IMR-90 (cell line): Measurements from ENCODE around the gene APOBR. TPM values are rescaled to one million over a fixed set of nuclear protein-coding genes. Genes with fewer than 3 reads are reported as not detected.

Experiments used
- ATAC-seq: fragments of 200-7000 bp; cut with Tn5 transposase; 2 replicates; pipeline ENCODE4 v1.9.1; 2020; ENCODE audit warnings: low read depth, mild to moderate bottlenecking, moderate library complexity
- BruUV-seq: library from RNA; stranded (reverse); fragments of 400-500 nt; replicated peaks from 2 replicates; lab custom pipeline; 2021; lab: Mats Ljungman, UMichigan
- CTCF ChIA-PET: fragments of 300-600 bp; formaldehyde crosslinking; extraction: SDS; loops from one replicate; lab custom pipeline; 2021; ENCODE audit warnings: antibody characterized with exemption; lab: Yijun Ruan, JAX
- POLR2A ChIA-PET: fragments of 300-600 bp; sonication (Branson Sonifier 250); formaldehyde crosslinking; loops from one replicate; lab custom pipeline; 2022; ENCODE audit warnings: antibody characterized with exemption; ENCODE audit not compliant: unreplicated experiment; lab: Charles Lee
- DNase-seq: peaks from one replicate; pipeline ENCODE4 v3.0.0; 2013
- H2AFZ ChIP-seq: replicated peaks from 2 replicates; pipeline ENCODE3; 2013; ENCODE audit warnings: low read length, mild to moderate bottlenecking; ENCODE audit not compliant: poor library complexity
- H2AK5ac ChIP-seq: 2 replicates; pipeline ENCODE4 v1.6.1; 2013; ENCODE audit warnings: low read depth, low read length, inconsistent platforms
- H2AK9ac ChIP-seq: replicated peaks from 2 replicates; pipeline ENCODE3; 2013; ENCODE audit warnings: mild to moderate bottlenecking, low read depth, low read length, moderate library complexity; ENCODE audit not compliant: poor library complexity
- H2BK120ac ChIP-seq: 2 replicates; pipeline ENCODE4 v1.6.1; 2013; ENCODE audit warnings: low read depth, low read length, inconsistent platforms
- H2BK15ac ChIP-seq: 3 replicates; pipeline ENCODE4 v1.6.1; 2013; ENCODE audit warnings: low read depth, low read length, inconsistent platforms
- H2BK20ac ChIP-seq: 2 replicates; pipeline ENCODE4 v1.6.1; 2013; ENCODE audit warnings: low read depth, mild to moderate bottlenecking, inconsistent platforms, low read length, moderate library complexity
- H2BK5ac ChIP-seq: 2 replicates; pipeline ENCODE4 v1.6.1; 2013; ENCODE audit warnings: mild to moderate bottlenecking, low read depth, low read length, inconsistent platforms; ENCODE audit not compliant: poor library complexity, severe bottlenecking
- H3K14ac ChIP-seq: replicated peaks from 2 replicates; pipeline ENCODE4 v1.6.1; 2013; ENCODE audit warnings: low read depth, low read length, inconsistent platforms
- H3K18ac ChIP-seq: 2 replicates; pipeline ENCODE4 v1.6.1; 2013; ENCODE audit warnings: low read depth, low read length, control low read depth
- H3K23ac ChIP-seq: 2 replicates; pipeline ENCODE4 v1.6.1; 2013; ENCODE audit warnings: low read depth, low read length, inconsistent platforms
- H3K27ac ChIP-seq: 2 replicates; pipeline ENCODE4 v1.5.1; 2013; ENCODE audit warnings: mild to moderate bottlenecking, control low read depth, low read length; ENCODE audit not compliant: insufficient read depth
- H3K27me3 ChIP-seq: 2 replicates; pipeline ENCODE4 v1.6.1; 2013; ENCODE audit warnings: low read length; ENCODE audit not compliant: control insufficient read depth, insufficient read depth
- H3K36me3 ChIP-seq: 2 replicates; pipeline ENCODE4 v1.6.1; 2013; ENCODE audit warnings: low read length, mixed read lengths; ENCODE audit not compliant: control insufficient read depth, insufficient read depth
- H3K4ac ChIP-seq: 2 replicates; pipeline ENCODE4 v1.6.1; 2013; ENCODE audit warnings: low read depth, low read length, inconsistent platforms
- H3K4me1 ChIP-seq: 2 replicates; pipeline ENCODE4 v1.6.1; 2013; ENCODE audit warnings: low read length, mixed read lengths; ENCODE audit not compliant: control insufficient read depth, insufficient read depth
- H3K4me2 ChIP-seq: 2 replicates; pipeline ENCODE4 v1.6.1; 2013; ENCODE audit warnings: low read depth, mild to moderate bottlenecking, control low read depth, low read length, moderate library complexity
- H3K4me3 ChIP-seq: 2 replicates; pipeline ENCODE4 v1.5.1; 2013; ENCODE audit warnings: low read depth, mild to moderate bottlenecking, control low read depth, low read length, moderate library complexity; ENCODE audit not compliant: insufficient read depth
- H3K56ac ChIP-seq: 2 replicates; pipeline ENCODE4 v1.6.1; 2013; ENCODE audit warnings: low read length, inconsistent platforms; ENCODE audit not compliant: insufficient read depth; ENCODE audit errors: extremely low read depth
- H3K79me1 ChIP-seq, 2 experiments: 2 replicates each; pipeline ENCODE4 v1.6.1; 2013; ENCODE audit warnings: low read length in 2 of 2, inconsistent platforms in 1 of 2, low read depth in 1 of 2
- H3K9ac ChIP-seq: 2 replicates; pipeline ENCODE4 v1.6.1; 2013; ENCODE audit warnings: low read depth, low read length, control low read depth
- H3K9me1 ChIP-seq: 2 replicates; pipeline ENCODE4 v1.6.1; 2013; ENCODE audit warnings: low read length, inconsistent platforms; ENCODE audit not compliant: insufficient read depth
- H3K9me3 ChIP-seq: 2 replicates; pipeline ENCODE4 v1.6.1; 2013; ENCODE audit warnings: low read length; ENCODE audit not compliant: control insufficient read depth, insufficient read depth
- H4K20me1 ChIP-seq: 2 replicates; pipeline ENCODE4 v1.6.1; 2013; ENCODE audit warnings: low read length, inconsistent platforms; ENCODE audit not compliant: insufficient read depth
- H4K5ac ChIP-seq: 2 replicates; pipeline ENCODE4 v1.6.1; 2013; ENCODE audit warnings: mild to moderate bottlenecking, low read depth, low read length, control low read depth
- H4K8ac ChIP-seq, 2 experiments: 2 replicates each; pipeline ENCODE4 v1.6.1; 2013; ENCODE audit warnings: low read depth in 2 of 2, low read length in 2 of 2, control low read depth in 1 of 2, inconsistent platforms in 1 of 2
- H4K91ac ChIP-seq: 2 replicates; pipeline ENCODE4 v1.6.1; 2013; ENCODE audit warnings: low read depth, low read length, inconsistent platforms; ENCODE audit not compliant: insufficient read depth
- BHLHE40 ChIP-seq: fragments of 150-350 bp; IDR thresholded peaks from 2 replicates; pipeline ENCODE4 v1.6.1; 2016; ENCODE audit warnings: mild to moderate bottlenecking, low read depth, low read length
- CHD1 ChIP-seq: IDR thresholded peaks from 2 replicates; pipeline ENCODE4 v1.6.1; 2012; ENCODE audit warnings: low read depth, low read length, improper control_type of control experiment
- ELK1 ChIP-seq: fragments of 150-350 bp; IDR thresholded peaks from 2 replicates; pipeline ENCODE4 v1.6.1; 2016; ENCODE audit warnings: low read depth, mild to moderate bottlenecking, low read length, moderate library complexity, borderline replicate concordance
- FOS ChIP-seq: fragments of 150-350 bp; IDR thresholded peaks from 2 replicates; pipeline ENCODE4 v1.6.1; 2016; ENCODE audit warnings: low read depth, low read length
- NFE2L2 ChIP-seq: fragments of 150-350 bp; IDR thresholded peaks from 2 replicates; pipeline ENCODE4 v1.6.1; 2016; ENCODE audit warnings: low read depth, mild to moderate bottlenecking, low read length
- WGBS, 2 experiments: methylation state at CpG; one replicate each; pipeline versions ENCODE4 v1.1.5 to v1.1.7; 2013; ENCODE audit warnings: missing lambda C conversion rate in 2 of 2; ENCODE audit not compliant: insufficient read length in 1 of 2; ENCODE audit errors: extremely low coverage in 2 of 2; 5-methylcytosine and 5-hydroxymethylcytosine counted together
- dilution Hi-C: fragments of 300-500 bp; cut with HindIII; formaldehyde crosslinking; loops from one replicate; pipeline ENCODE4 v1.14.3; 2018; ENCODE audit warnings: low sequenced_read_pairs; ENCODE audit not compliant: unreplicated experiment
- in situ Hi-C: fragments of 300-500 bp; cut with MboI; formaldehyde crosslinking; loops from 3 replicates; pipeline ENCODE4 v1.14.3; 2019; ENCODE audit warnings: low sequenced_read_pairs, inconsistent platforms, mixed read lengths
- intact Hi-C: fragments of 100-400 bp; cut with micrococcal nuclease; formaldehyde crosslinking; loops from 2 replicates; pipeline ENCODE4 v1.10.0; 2022
- polyA plus RNA-seq, 3 experiments: library from polyadenylated mRNA; depleted of rRNA; stranded (reverse); fragments of >200 nt; gene quantifications; 2 replicates each; pipeline ENCODE4 v1.2.3, GENCODE V29; 2012; ENCODE audit warnings: low replicate concordance in 1 of 3
- total RNA-seq: library from RNA; depleted of rRNA; stranded (reverse); fragments of >200 nt; gene quantifications from 2 replicates; pipeline ENCODE4 v1.2.3, GENCODE V29; 2012
- TF ChIP-seq, protein P1 (sequence below): fragments of 150-350 bp; IDR thresholded peaks from 2 replicates; pipeline ENCODE4 v1.6.1; 2017; ENCODE audit warnings: mild to moderate bottlenecking, antibody characterized with exemption, low read length, low read depth

The APOBR gene
- total and polyA plus RNA-seq, 2 of the 4 experiments (the other 2 are of a cell fraction) = not detected

GRCh38 chr16:28496844-28497243 is 2.4 kb downstream of the APOBR start:
- Histone ChIP-seq H4K20me1 (no peaks in the 10 kb centered on the region), H3K56ac (no peak overlapping the region), H2BK5ac (no peak overlapping the region), H3K79me1 (no peaks in the 10 kb centered on the region; a peak in 1 of 4 replicates), H2BK20ac (no peak overlapping the region), H3K27me3 (peaks cover 19% of the 10 kb centered on the region), H2BK120ac (no peak overlapping the region), H3K4me2 (no peak overlapping the region), H3K27ac (no peak overlapping the region), H3K9me1 (peaks cover 4% of the 10 kb centered on the region; the same call in 1 of the 2 replicates), H3K18ac (no peak overlapping the region), H2AFZ (no peak overlapping the region), H3K9ac (no peak overlapping the region), H3K23ac (no peak overlapping the region), H2AK9ac (no peak overlapping the region), H3K4me1 (no peaks in the 10 kb centered on the region), H3K14ac (no peak overlapping the region), H4K5ac (no peak overlapping the region), H2AK5ac (no peak overlapping the region), H3K36me3 (no peaks in the 10 kb centered on the region), H3K9me3 (no peaks in the 10 kb centered on the region), H3K4ac (no peak overlapping the region), H4K91ac (no peak overlapping the region), H2BK15ac (no peak overlapping the region), H3K4me3 (no peak overlapping the region), H4K8ac (no peak overlapping the region)
- ChIA-PET POLR2A (no interaction called here), CTCF (no interaction called here)
- BruUV-seq = no TSS peak
- in situ Hi-C loops = no loop called here
- DNase-seq (no peak), ATAC-seq (no peak)
- TF ChIP-seq NFE2L2 (no peak), ELK1 (no peak), BHLHE40 (no peak), CHD1 (no peak), FOS (no peak)
- TF ChIP-seq, protein P1, sequence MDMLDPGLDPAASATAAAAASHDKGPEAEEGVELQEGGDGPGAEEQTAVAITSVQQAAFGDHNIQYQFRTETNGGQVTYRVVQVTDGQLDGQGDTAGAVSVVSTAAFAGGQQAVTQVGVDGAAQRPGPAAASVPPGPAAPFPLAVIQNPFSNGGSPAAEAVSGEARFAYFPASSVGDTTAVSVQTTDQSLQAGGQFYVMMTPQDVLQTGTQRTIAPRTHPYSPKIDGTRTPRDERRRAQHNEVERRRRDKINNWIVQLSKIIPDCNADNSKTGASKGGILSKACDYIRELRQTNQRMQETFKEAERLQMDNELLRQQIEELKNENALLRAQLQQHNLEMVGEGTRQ = no peak
- WGBS, 2 experiments = 70% methylated on average over 16 of the region's 19 CpGs; no CpG with 5 or more reads in 1 of the 2 experiments
- dilution Hi-C loops = no loop called here
- intact Hi-C loops = no loop called here
